Activated CD4-positive, CD25-positive, alpha-beta regulatory T cell treated with anti-CD3 and anti-CD28 coated beads, Interleukin-2, amount 50 U/mL, for 24 hours (primary cell): ENCODE data around the gene CACNA1E.

Source experiments
- ATAC-seq, 2 donors: fragments of 150-1000 bp; cut with Tn5 transposase; one replicate each; pipeline ENCODE4 v1.10.0; 2021; ENCODE audit warnings: mild to moderate bottlenecking in 1 of 2, moderate library complexity in 1 of 2

The CACNA1E gene

GRCh38 chr1:181704546-181704945, 221.2 kb downstream of the CACNA1E start:
- no peak for ATAC-seq

- no peak for ATAC-seq
Measured at GRCh38 chr1:181711820-181712219, 228.5 kb downstream of the CACNA1E start.

GRCh38 chr1:181712711-181713110, 229.4 kb downstream of the CACNA1E start:
- ATAC-seq = no peak

- no peak for ATAC-seq
Measured at GRCh38 chr1:181714428-181714827, 231.1 kb downstream of the CACNA1E start.

- no peak for ATAC-seq
Measured at GRCh38 chr1:181718034-181718433, 234.7 kb downstream of the CACNA1E start.

- no peak for ATAC-seq
Measured at GRCh38 chr1:181726320-181727012, 243.1 kb downstream of the CACNA1E start.

GRCh38 chr1:181730606-181731005, 247.3 kb downstream of the CACNA1E start:
- ATAC-seq = no peak

GRCh38 chr1:181732218-181732990, 249.1 kb downstream of the CACNA1E start:
- no peak for ATAC-seq

GRCh38 chr1:181733486-181733885, 250.2 kb downstream of the CACNA1E start:
- no peak for ATAC-seq

GRCh38 chr1:181737056-181737455, 253.7 kb downstream of the CACNA1E start:
- no peak for ATAC-seq

GRCh38 chr1:181739214-181739613, 255.9 kb downstream of the CACNA1E start:
- ATAC-seq = no peak

GRCh38 chr1:181742426-181742825, 259.1 kb downstream of the CACNA1E start:
- no peak for ATAC-seq

- ATAC-seq = no peak
Measured at GRCh38 chr1:181743878-181744312, 260.6 kb downstream of the CACNA1E start.

- ATAC-seq = no peak
Measured at GRCh38 chr1:181746224-181746623, 262.9 kb downstream of the CACNA1E start.

GRCh38 chr1:181748013-181748412, 264.7 kb downstream of the CACNA1E start:
- ATAC-seq = no peak

GRCh38 chr1:181754103-181754502, 270.8 kb downstream of the CACNA1E start:
- no peak for ATAC-seq

GRCh38 chr1:181759481-181759880, 276.2 kb downstream of the CACNA1E start:
- no peak for ATAC-seq

GRCh38 chr1:181763736-181764135, 280.4 kb downstream of the CACNA1E start:
- ATAC-seq = no peak

- ATAC-seq = no peak
Measured at GRCh38 chr1:181765451-181766026, 282.2 kb downstream of the CACNA1E start.

GRCh38 chr1:181767001-181767708, 283.8 kb downstream of the CACNA1E start:
- no peak for ATAC-seq

GRCh38 chr1:181768211-181768929, 285.1 kb downstream of the CACNA1E start:
- no peak for ATAC-seq

- ATAC-seq = no peak
Measured at GRCh38 chr1:181768930-181769280, 285.6 kb downstream of the CACNA1E start.

- no peak for ATAC-seq
Measured at GRCh38 chr1:181769846-181770245, 286.5 kb downstream of the CACNA1E start.
